KMS-11 (cell line): ENCODE results near the gene GPS2.
"Not testable (repeated sequence)": the region's sequence is repeated elsewhere in the genome, so short reads cannot be mapped to it uniquely, and the experiment has no call there.

ENCODE experiments used
- H2AFZ ChIP-seq: fragments of 200-600 bp; sonication (generic); 2 replicates; pipeline ENCODE4 v1.6.1; 2016; ENCODE audit warnings: antibody characterized with exemption, mixed run types, low read depth
- H3K27ac ChIP-seq: fragments of 200-600 bp; sonication (generic); 2 replicates; pipeline ENCODE4 v1.6.1; 2016; ENCODE audit warnings: mild to moderate bottlenecking, mixed run types
- H3K27me3 ChIP-seq: fragments of 200-600 bp; sonication (generic); 2 replicates; pipeline ENCODE4 v1.6.1; 2017; ENCODE audit warnings: mild to moderate bottlenecking, low read depth, mixed run types, moderate library complexity; ENCODE audit not compliant: insufficient read depth
- H3K36me3 ChIP-seq: fragments of 200-600 bp; sonication (generic); 2 replicates; pipeline ENCODE4 v1.6.1; 2017; ENCODE audit warnings: mild to moderate bottlenecking, mixed run types; ENCODE audit not compliant: insufficient read depth
- H3K4me1 ChIP-seq: fragments of 200-600 bp; sonication (generic); 2 replicates; pipeline ENCODE4 v1.6.1; 2016; ENCODE audit warnings: mild to moderate bottlenecking, low read depth, mixed run types; ENCODE audit not compliant: poor library complexity, severe bottlenecking
- H3K4me2 ChIP-seq: fragments of 200-600 bp; sonication (generic); 2 replicates; pipeline ENCODE4 v1.7.0; 2016; ENCODE audit warnings: mild to moderate bottlenecking, mixed run types
- H3K4me3 ChIP-seq: fragments of 200-600 bp; sonication (generic); IDR thresholded peaks from 2 replicates; pipeline ENCODE4 v1.6.1; 2017; ENCODE audit warnings: low read depth, low read length, mixed read lengths; ENCODE audit not compliant: insufficient read depth
- H3K79me2 ChIP-seq: fragments of 200-600 bp; sonication (generic); 2 replicates; pipeline ENCODE4 v1.6.1; 2016; ENCODE audit warnings: low read depth, mixed run types; ENCODE audit not compliant: insufficient read depth
- H3K9ac ChIP-seq: fragments of 200-600 bp; sonication (generic); 2 replicates; pipeline ENCODE4 v1.6.1; 2016; ENCODE audit warnings: mild to moderate bottlenecking, mixed run types
- H4K20me1 ChIP-seq: fragments of 200-600 bp; sonication (generic); 2 replicates; pipeline ENCODE4 v1.6.1; 2016; ENCODE audit warnings: mild to moderate bottlenecking, mixed run types; ENCODE audit not compliant: insufficient read depth
- CTCF ChIP-seq: fragments of 200-600 bp; sonication (generic); conservative IDR thresholded peaks from 2 replicates; pipeline ENCODE4 v1.6.1; 2017; ENCODE audit warnings: low read depth, mild to moderate bottlenecking, antibody characterized with exemption, low read length, moderate library complexity, mixed read lengths

The GPS2 gene

GRCh38 chr17:7334938-7335538 is 19.9 kb upstream of the GPS2 start:
- no peaks in the 10 kb centered on the region for H3K36me3 ChIP-seq
- no peak overlapping the region for H3K4me3 ChIP-seq
- no peaks in the 10 kb centered on the region for H3K4me1 ChIP-seq
- H3K27me3 ChIP-seq: no peaks in the 10 kb centered on the region
- H3K9ac ChIP-seq: no peak overlapping the region
- H3K4me2 ChIP-seq: no peak overlapping the region
- no peak overlapping the region for H3K27ac ChIP-seq
- no peak for TF ChIP-seq CTCF
- H4K20me1 ChIP-seq: no peaks in the 10 kb centered on the region
- H3K79me2 ChIP-seq: no peaks in the 10 kb centered on the region
- no peak overlapping the region for H2AFZ ChIP-seq

GRCh38 chr17:7332600-7333069 is 17.5 kb upstream of the GPS2 start:
- H3K27ac ChIP-seq, H3K4me1 ChIP-seq, H3K36me3 ChIP-seq, H3K4me3 ChIP-seq, H4K20me1 ChIP-seq, H3K9ac ChIP-seq, H3K4me2 ChIP-seq, H3K79me2 ChIP-seq, H3K27me3 ChIP-seq, H2AFZ ChIP-seq: not testable (repeated sequence)

GRCh38 chr17:7332111-7332510 is 17.0 kb upstream of the GPS2 start:
- no peak for TF ChIP-seq CTCF
- no peaks in the 10 kb centered on the region for H4K20me1 ChIP-seq
- no peak overlapping the region for H3K4me2 ChIP-seq
- no peak overlapping the region for H3K9ac ChIP-seq
- H3K27ac ChIP-seq: no peak overlapping the region
- no peak overlapping the region for H3K4me3 ChIP-seq
- no peaks in the 10 kb centered on the region for H3K36me3 ChIP-seq
- H3K4me1 ChIP-seq: no peaks in the 10 kb centered on the region
- H3K79me2 ChIP-seq: no peaks in the 10 kb centered on the region
- no peak overlapping the region for H2AFZ ChIP-seq
- H3K27me3 ChIP-seq: no peaks in the 10 kb centered on the region

GRCh38 chr17:7330638-7331015 is 15.5 kb upstream of the GPS2 start:
- Histone ChIP-seq H4K20me1 (no peaks in the 10 kb centered on the region), H3K79me2 (no peaks in the 10 kb centered on the region), H3K27ac (no peak overlapping the region), H3K4me1 (no peaks in the 10 kb centered on the region), H3K9ac (no peak overlapping the region), H2AFZ (no peak overlapping the region), H3K27me3 (no peaks in the 10 kb centered on the region), H3K4me3 (no peak overlapping the region), H3K4me2 (no peak overlapping the region), H3K36me3 (no peaks in the 10 kb centered on the region)
- no peak for TF ChIP-seq CTCF

GRCh38 chr17:7329997-7330637 is 15.0 kb upstream of the GPS2 start:
- Histone ChIP-seq H3K4me1 (no peaks in the 10 kb centered on the region), H4K20me1 (no peaks in the 10 kb centered on the region), H3K27ac (no peak overlapping the region), H3K9ac (no peak overlapping the region), H3K4me2 (no peak overlapping the region), H3K4me3 (no peak overlapping the region), H3K36me3 (no peaks in the 10 kb centered on the region), H2AFZ (no peak overlapping the region), H3K27me3 (no peaks in the 10 kb centered on the region), H3K79me2 (no peaks in the 10 kb centered on the region)
- TF ChIP-seq CTCF: no peak
